Bronchial epithelial cell (primary cell): Measurements from ENCODE around the gene ZC3HAV1L. TPM values are rescaled to one million over a fixed set of nuclear protein-coding genes. Genes with fewer than 3 reads are reported as not detected.

ENCODE experiments used
- DNase-seq: peaks from one replicate; pipeline ENCODE4 v3.0.0-alpha.2; 2010; ENCODE audit warnings: low read depth
- FAIRE-seq: peaks from 2 replicates; lab custom pipeline; 2011; peaks lifted over from hg19 to GRCh38; lab: Jason Lieb, UNC
- H3K27me3 ChIP-seq: 2 replicates; pipeline ENCODE4 v1.5.1; 2011; ENCODE audit warnings: low read length; ENCODE audit not compliant: control insufficient read depth, insufficient read depth
- H3K36me3 ChIP-seq: 2 replicates; pipeline ENCODE4 v1.5.1; 2011; ENCODE audit warnings: low read length; ENCODE audit not compliant: control insufficient read depth, insufficient read depth
- H3K4me3 ChIP-seq: 2 replicates; pipeline ENCODE4 v1.5.1; 2011; ENCODE audit warnings: mild to moderate bottlenecking, low read depth, low read length, control low read depth
- CTCF ChIP-seq: IDR thresholded peaks from 2 replicates; pipeline ENCODE4 v1.5.1; 2011; ENCODE audit warnings: mild to moderate bottlenecking, moderate library complexity, low read length, control low read depth, inconsistent platforms; ENCODE audit not compliant: insufficient read depth, severe bottlenecking
- total RNA-seq: library from RNA; depleted of rRNA; stranded (reverse); fragments of >200 nt; gene quantifications from 2 replicates; pipeline ENCODE4 v1.2.1, GENCODE V29; 2014

The ZC3HAV1L gene
- total RNA-seq, 1 donor from 2014 or later: 11.1 TPM

GRCh38 chr7:139023076-139023475, 12.8 kb downstream of the ZC3HAV1L start:
- Histone ChIP-seq H3K27me3 (no peaks in the 10 kb centered on the region), H3K4me3 (no peak overlapping the region), H3K36me3 (peaks cover 16% of the 10 kb centered on the region)
- no peak for DNase-seq
- no peak for FAIRE-seq
- TF ChIP-seq CTCF: no peak

GRCh38 chr7:139022286-139022685, 13.6 kb downstream of the ZC3HAV1L start:
- no peak for FAIRE-seq
- peaks cover 14% of the 10 kb centered on the region for H3K36me3 ChIP-seq

GRCh38 chr7:139018910-139019309, 16.9 kb downstream of the ZC3HAV1L start:
- no peak for FAIRE-seq
- Histone ChIP-seq H3K36me3 (peaks cover 4% of the 10 kb centered on the region), H3K27me3 (no peaks in the 10 kb centered on the region), H3K4me3 (no peak overlapping the region)
- DNase-seq: no peak
- no peak for TF ChIP-seq CTCF

More at GRCh38 chr7:139022286-139022685, 13.6 kb downstream of the ZC3HAV1L start:
- Histone ChIP-seq H3K27me3 (no peaks in the 10 kb centered on the region), H3K4me3 (no peak overlapping the region)
- no peak for DNase-seq
- no peak for TF ChIP-seq CTCF

GRCh38 chr7:139016931-139017511, 18.8 kb downstream of the ZC3HAV1L start:
- H3K4me3 ChIP-seq: no peak overlapping the region
- H3K36me3 ChIP-seq: no peaks in the 10 kb centered on the region
- no peaks in the 10 kb centered on the region for H3K27me3 ChIP-seq
- FAIRE-seq (no peak), DNase-seq (peak; percentile 62)
- peak; percentile 66 for TF ChIP-seq CTCF

- Histone ChIP-seq H3K27me3 (no peaks in the 10 kb centered on the region), H3K4me3 (no peak overlapping the region), H3K36me3 (no peaks in the 10 kb centered on the region)
- FAIRE-seq: no peak
- TF ChIP-seq CTCF: no peak
- no peak for DNase-seq
Measured at GRCh38 chr7:139011373-139011772, 24.5 kb downstream of the ZC3HAV1L start.

- TF ChIP-seq CTCF: no peak
- Histone ChIP-seq H3K36me3 (no peaks in the 10 kb centered on the region), H3K4me3 (no peak overlapping the region), H3K27me3 (no peaks in the 10 kb centered on the region)
- FAIRE-seq (no peak), DNase-seq (no peak)
Measured at GRCh38 chr7:139004321-139005090, 31.3 kb downstream of the ZC3HAV1L start.
